Raji (cell line): Measurements from ENCODE around the gene SERF2.
A peak's percentile ranks its signal among the peaks of the same experiment; 100 is the strongest.

ENCODE experiments used
- POLR2A ChIP-seq: IDR thresholded peaks from 2 replicates; pipeline ENCODE4 v1.6.1; 2011; ENCODE audit warnings: low read depth, low read length, control low read depth; ENCODE audit not compliant: insufficient read depth

The SERF2 gene

DNA sequence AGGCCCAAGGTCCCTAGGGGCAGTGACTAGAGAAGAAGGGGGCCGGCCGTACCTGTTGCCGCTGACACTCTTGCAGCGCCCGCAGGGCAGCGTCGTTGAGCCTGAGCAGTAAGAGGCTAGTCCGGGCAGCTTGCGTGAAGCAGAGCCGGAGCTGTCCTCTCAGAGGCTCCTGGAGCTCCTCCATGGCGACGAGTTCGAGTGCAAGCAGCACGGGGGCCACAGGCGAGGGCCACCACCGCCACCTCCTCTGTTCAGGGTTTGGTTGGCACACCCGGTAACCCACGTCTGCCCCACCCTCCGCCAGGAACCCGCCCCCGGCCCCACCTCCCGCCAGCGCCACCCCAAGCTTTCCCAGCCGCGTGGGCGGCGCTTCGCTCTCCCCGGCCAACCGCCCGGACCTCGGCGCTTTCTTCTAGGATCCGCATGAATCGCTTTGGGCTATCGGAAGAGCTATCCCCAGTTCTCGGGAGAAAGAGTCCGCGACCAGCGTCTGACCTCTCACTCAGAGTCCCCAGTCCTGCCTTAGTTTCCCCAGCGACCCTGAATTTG, 15.3 kb upstream of the SERF2 start, which contains the start of gene ELL3:
Gene ELL3 (minus strand): TSS at position 249 of the 549 bp plus-strand sequence. CDS start 65 bp downstream, at position 184.
- TF ChIP-seq POLR2A: peak; percentile 89

DNA sequence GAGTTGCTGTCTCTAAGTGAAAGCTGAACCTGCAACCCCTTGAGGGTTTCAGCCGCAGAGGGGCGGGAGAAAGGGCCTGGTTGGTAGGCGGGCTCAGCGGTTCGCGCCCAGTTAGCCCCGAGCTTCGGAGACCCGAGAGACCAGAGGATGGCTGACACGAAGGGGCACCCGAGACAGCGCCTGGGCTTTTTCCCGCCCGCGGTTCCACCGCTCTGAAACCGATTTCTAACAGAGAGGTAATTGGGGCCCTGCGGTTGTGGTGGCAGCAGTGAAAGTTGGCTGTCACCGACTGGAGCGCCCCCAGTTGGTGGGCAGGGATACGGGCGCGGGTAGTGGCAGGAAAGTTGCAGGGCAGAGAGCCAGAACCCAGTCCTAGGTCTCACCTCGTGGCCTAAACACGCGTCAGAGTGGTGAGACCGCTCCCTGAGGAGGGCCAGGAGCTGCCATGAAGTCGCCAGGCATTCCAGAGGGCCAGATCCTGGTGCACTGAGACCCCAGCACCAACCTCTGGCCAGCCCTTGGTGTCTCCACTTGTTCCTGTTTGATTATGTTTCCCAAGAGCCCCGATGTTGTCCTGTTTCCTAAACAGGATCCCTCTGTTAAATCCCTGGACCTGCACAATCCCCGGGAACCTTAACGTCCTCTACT, 14.7 kb upstream of the SERF2 start:
- TF ChIP-seq POLR2A: peak; percentile 69

DNA sequence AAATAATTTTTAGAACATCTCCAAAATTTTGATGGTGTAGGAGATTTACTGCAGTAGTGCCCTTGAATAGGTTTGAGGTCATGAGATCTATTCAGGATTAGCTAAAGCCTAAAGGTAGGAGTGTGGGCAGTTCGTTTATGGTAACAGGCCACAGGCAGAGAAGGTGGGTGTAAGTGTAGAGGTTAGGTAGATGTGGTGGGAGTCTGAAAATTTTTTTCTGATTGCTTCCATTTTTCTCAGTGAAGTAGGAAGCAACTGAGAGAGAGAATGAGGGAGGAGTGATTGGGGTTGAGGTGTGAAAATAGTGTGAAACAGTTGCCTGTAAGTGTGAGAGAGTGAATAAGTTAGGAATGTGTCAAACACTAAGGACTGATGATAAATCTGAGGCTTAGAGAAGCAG, 13.1 kb upstream of the SERF2 start:
- TF ChIP-seq POLR2A: no peak

DNA sequence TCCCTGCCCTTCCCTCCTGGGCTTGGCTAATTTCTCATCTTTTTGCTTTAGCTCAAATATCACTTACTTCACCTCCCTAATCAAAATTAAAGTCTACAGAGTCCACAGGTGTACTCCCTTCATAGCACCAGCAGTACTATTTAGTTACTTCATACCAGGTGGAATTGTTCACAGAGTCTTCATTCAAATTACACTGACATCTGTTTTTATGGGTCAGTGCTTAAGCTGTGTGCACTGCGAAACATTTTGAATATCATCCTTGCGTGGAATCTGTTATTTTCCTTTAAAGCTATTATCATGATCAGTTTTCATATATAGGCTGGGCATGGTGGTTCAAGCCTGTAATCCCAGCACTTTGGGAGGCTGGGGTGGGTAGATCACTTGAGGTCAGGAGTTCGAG, 2.7 kb upstream of the SERF2 start:
- TF ChIP-seq POLR2A: peak; percentile 59; the same call in 1 of the 2 replicates

DNA sequence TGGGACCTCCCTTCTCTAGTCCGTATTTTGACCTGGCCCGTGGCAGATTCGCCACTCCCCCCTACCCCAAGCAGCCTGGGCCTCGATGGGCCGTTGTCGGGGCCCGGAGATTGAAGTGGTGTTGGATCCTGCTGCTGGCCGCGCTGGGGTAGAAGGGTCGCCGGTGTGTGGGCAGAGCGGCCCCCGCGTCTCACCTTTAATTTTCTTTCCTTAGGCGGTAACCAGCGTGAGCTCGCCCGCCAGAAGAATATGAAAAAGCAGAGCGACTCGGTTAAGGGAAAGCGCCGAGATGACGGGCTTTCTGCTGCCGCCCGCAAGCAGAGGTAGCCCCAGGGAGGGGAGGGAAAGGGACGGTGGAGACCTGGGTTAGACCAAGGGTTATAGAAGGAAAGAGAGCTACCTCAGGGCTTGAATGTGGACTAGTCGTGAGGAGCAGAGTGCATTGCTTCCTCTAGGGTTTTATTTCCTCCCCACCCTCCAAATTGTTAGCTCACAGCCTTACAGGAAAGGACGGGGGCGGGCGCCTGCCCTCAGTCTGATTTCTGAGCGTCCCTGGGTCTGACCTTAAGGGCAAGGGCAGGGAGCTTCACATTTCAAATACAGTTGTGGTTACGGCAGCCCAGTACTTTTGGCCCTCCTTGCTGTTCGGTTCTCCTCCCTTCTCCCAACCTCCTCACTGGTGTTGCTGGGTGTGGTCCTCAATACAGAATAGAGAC, 799 bp downstream of the SERF2 start:
- TF ChIP-seq POLR2A: peak; percentile 28; the same call in 1 of the 2 replicates

DNA sequence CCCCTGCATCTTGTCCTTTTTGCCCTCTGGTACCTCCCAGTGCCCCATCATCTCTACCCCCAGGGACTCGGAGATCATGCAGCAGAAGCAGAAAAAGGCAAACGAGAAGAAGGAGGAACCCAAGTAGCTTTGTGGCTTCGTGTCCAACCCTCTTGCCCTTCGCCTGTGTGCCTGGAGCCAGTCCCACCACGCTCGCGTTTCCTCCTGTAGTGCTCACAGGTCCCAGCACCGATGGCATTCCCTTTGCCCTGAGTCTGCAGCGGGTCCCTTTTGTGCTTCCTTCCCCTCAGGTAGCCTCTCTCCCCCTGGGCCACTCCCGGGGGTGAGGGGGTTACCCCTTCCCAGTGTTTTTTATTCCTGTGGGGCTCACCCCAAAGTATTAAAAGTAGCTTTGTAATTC, 1.5 kb downstream of the SERF2 start:
- TF ChIP-seq POLR2A: no peak

DNA sequence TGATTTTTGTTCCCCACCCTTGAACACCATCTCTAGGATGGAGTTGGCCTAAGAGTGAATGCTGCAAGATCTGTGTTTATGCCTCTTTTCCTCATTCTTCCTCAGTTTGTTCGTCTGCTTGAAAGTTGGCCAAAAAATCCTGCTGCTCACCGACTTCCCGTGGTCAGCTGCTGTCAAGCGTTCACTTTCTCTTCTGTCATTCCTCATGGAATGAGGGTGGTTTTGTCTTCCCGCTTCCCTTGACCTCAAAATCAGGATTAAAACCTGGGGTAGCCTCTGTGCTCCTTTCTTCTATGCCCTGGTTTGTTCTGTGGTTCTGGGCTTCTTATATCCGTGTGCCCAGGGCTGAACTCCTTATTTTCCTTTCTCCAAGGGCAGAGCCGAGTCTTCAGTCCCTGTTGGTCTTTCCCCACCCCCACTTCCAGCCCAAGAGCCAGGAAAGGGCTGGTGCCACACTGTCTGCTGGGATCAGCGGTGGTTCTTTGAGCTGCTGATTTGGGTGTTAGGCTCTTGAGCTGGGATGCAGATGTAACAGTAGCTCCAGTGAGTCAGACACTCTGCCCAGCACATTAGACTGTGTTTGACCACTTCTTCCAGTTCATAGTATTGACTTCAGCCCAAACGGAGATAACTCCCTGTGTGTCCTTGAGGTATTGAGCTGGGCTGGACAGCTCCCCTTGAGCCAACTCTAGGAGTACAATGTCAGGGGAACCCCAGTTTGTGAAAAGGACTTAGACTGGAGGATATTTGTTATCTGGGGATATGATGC, 2.3 kb downstream of the SERF2 start:
- TF ChIP-seq POLR2A: no peak

DNA sequence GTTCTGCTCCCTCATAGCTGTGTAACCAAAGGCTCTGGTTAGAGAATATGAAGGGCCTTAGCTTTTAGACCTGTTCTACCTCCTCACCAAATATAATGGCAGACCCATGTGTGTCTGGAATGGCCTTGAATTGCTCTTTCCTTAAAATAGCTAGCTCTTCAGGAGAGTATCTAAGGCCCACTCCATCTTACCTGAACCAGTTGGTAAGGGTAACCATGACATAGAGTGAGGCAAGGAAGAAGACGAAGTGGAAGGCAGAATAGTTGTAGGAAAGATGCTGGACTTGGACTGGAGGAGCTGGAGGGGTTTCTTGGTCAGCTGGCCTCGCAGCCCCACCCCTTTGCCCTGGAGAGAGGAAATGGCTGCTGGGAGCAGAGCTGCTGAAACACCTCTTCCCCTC, 3.1 kb downstream of the SERF2 start:
- TF ChIP-seq POLR2A: no peak; the same call in 1 of the 2 replicates

DNA sequence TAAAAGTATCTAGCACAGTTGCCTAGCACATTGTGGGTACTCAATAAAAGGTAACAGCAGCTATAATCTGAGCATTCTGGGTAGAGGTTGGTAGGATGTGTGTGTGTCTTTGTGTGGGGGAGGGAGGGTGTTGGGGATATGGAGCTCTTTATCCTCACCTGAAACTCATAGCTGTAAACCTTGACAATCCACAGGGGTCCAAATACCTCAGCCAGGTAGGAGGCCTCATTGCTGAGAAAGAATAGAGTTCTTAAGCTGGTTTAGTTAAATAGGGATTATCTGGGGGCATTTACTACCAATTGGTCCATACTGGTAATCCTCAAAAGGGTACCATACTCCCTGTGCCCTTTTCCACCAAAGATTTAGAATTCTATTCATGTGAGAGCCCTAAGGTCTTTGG, 3.9 kb downstream of the SERF2 start:
- no peak for TF ChIP-seq POLR2A

DNA sequence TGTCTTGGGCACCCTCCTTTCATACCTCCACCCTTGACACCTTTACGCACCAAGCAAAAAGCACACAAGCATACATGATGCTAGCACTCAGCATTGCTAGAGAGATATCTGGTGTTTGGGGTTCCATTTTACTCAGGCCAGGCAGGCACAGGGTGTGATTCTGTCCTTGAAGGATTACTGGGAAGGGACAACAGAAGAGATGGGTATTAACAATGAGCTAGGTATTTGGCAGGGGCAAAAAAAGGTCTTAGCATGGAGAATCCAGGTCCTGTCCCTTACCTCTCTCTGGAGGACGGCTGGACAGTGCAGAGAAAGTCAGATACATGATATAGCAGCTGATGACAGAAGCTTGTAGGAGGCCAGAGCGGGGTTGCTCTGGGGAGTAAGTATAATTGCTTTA, 4.4 kb downstream of the SERF2 start:
- TF ChIP-seq POLR2A: no peak; the same call in 1 of the 2 replicates

DNA sequence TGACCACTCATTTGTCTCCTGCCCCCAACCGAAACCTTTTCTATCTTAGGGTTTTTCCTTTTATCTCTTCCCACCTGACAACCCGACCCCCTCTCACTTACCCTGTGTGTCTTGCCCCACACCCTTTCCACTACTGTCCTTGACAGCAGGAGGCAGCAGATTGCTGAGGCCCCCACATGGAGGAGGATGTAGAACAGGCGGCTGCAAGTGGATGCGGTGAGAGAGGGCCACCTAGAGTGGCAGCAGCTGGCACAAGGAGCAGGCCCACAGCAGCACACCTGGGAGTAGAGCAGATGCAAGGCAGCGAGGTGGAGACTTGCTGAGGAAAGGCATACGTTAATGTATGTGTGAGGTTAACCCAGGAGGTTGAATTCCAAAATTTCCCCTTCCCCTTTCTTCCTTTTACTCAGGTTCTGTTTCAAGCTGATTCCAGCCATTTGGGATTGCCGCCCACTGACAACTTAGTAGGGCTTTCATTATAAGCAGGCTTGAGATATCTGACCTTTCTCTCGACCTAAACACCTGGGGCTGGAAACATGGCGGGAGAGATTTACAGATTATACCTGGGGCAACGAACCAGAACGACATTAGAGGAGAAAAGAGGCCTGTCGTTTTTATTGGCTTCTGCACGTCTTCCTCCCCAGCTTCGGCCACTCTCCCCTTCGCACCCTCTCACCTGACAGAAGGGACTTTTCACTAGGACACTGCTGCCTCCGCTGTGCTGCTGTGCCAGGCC, 7.3 kb downstream of the SERF2 start:
- TF ChIP-seq POLR2A: no peak

DNA sequence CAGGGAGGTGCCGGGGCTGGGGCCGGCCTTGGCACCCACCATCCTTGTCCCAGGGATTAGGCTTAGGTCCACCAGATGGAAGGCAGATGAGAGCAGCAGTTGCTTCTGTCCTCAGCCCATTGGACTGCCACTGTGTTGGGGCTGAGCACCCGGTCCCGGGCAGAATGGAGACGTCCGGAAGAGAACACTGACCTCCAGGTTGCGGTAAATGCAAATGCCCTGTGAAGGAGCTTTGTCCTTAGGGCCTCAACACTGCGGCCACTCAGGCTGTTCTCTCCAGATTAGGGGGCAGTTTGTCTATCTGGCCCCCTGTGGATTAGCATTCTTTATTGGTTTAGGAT, 7.8 kb downstream of the SERF2 start, which contains the start of gene SERINC4:
Gene SERINC4 (minus strand): TSS at position 276 of the 341 bp plus-strand sequence. CDS start 234 bp downstream, at position 42.
- no peak for TF ChIP-seq POLR2A

DNA sequence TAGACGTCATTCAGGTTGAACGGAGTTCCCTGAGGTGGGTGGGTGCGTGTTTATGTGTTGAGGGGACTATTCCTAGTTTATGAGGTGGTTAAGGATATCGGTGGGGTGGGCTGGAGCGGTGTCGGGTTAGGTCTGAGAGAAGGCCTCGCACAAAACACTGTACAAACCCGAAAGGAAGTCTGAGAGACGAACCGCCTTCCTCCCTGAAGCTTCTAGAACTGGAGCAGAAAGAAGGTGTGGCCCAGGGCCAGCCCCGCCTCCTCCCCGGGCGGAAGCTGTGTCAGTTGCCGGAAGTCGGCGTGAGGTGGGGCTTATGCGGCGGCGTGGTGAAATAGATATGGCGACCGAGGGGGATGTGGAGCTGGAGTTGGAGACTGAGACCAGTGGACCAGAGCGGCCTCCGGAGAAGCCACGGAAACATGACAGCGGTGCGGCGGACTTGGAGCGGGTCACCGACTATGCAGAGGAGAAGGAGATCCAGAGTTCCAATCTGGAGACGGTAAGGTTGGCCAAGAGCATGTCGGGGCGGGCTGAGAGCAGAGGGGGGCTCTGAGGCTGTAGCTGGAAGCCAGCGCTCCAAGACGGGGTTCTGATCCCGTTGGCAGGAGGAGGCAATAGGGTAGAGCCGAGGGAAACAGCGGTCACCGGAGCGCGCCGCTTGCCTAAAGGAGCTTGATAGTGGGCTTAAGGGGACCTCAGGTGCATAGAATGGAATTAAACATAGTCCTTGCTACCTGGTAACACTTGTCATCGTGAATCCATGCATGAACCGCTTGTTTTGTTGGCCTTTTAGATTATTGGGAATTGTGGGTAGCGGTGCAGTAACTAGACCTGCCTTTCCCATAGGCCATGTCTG, 8.4 kb downstream of the SERF2 start, which contains the start of gene HYPK:
Gene HYPK (plus strand): TSS at position 314 of the 856 bp plus-strand sequence. CDS start 24 bp downstream, at position 338.
- TF ChIP-seq POLR2A: peak; percentile 84

DNA sequence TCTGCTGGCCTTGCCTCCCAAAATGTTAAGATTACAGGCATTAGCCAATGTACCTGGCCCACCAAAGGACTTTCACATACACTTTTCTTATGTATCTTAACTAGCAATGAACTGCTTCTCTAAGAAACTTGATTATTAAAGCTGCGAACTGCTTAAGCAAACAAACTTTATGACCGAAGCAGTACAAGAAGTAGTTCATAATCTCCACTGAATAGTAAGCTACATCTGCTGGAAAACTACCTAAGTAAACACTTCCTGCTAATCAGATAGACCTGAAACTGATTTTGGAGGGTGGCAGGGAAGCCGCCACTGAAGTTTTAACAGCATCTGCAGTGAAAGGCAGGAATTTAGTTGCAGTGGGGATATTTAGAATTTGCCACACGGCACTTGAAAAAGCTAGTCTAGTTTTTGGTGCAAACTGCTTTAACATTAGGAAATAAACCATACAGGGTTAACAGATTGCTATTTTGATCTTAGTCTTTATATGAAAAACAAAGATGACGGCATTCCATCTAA, 16.4 kb downstream of the SERF2 start:
- no peak for TF ChIP-seq POLR2A
